GM19438 (cell line): Measurements from ENCODE around the gene HS1BP3.

ENCODE experiments used
- ATAC-seq: cut with Tn5 transposase; IDR thresholded peaks from one replicate; pipeline ENCODE4 v1.9.1; 2021; ENCODE audit warnings: low read depth; ENCODE audit not compliant: unreplicated experiment

Gene HS1BP3

DNA sequence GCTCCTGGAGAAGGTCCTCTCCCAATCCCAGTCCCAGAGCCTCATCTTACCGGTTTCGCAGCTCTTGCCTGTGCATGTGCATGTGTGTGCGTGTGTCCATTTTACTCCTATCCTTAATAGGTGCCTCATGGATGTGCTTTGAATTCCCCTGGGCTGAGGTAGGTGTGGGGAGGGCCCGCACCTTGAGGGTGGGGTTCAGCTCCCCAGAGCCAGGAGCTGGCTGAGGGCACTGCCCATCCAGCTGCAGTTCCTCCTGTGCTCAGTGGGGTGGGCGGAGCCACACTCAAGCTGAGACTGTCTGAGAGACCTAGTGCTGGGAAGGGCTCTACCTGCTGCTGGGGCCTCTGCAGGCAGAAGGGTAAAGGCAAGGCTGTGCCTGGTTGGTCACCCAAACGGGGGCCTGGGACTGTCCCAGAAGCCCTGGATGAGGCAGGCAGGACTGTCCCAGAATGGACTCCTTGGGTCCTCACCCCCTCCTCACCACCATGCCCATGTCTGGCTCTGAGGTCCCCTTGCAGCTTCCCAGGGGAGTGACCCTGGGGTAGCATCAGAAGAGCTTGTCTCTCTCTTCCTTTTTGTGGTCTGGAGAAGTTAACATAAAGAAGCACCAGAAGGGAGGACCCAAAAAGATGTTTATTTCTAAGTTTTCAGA is 24.9 kb upstream of the HS1BP3 start:
- ATAC-seq, result peak; percentile 47

DNA sequence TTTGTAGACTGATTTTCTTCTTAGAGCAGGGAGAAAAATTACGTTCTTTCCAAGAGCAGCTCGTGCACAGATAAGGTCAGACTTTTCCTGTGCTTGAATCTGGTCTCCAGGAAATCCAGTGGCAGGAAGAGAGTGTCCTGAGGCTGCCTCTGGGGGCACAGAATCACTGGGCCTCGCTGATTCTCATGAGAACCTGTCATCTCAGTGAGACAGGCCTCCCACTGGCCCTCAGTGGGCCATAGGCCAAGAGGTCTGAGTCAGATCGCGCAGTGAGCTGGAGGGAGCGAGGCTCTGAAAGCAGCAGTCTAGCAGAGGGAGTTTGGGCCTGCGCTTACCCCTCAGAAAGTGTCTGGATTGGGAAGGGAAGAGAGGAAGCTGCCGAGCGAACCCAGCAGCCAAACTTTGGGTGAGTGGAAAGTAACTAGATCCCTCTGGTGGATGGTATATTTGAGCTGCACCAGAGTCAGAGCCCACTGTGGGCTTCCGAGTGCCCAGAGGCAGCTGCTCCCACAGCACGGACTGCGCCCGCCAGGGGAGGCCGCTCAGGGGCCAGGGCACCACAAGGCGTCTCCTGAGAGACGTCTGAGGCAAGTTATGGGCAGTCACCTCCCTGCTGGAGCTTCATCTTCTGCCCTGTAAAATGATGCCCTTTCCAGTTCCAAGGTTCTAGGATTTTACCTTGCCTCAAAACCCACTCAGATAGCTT is 24.2 kb upstream of the HS1BP3 start:
- no peak for ATAC-seq

DNA sequence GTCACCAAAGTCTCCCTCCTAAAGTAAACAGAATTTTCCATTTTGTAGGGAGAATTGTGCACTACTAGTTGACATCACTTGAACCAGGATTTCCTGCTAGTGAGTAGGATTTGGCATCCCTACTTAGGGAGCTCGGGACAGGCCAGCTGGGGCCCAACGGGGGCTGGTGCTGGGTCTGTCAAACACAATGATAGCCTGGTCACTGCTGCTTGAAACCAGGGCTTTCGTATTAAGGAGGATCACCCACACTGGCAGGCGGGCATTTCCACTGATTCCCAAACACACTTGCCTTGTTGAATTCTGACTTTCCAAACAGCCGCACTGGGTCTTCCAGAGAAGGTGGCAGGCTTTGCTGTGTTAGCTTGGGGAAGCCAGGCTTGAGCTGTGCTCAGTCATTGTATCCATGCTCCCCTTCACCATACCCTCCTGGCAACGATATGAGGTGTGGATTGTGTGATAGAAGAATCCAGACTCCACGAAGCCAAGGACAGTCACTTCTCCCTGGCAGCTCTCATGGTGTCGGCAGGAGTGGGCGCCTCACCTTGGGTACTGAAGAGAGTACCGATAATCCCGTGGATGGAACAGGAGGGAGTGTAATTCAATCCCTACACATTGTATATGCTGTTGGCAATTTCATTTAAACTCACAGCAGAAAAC is 23.5 kb upstream of the HS1BP3 start:
- no peak for ATAC-seq

DNA sequence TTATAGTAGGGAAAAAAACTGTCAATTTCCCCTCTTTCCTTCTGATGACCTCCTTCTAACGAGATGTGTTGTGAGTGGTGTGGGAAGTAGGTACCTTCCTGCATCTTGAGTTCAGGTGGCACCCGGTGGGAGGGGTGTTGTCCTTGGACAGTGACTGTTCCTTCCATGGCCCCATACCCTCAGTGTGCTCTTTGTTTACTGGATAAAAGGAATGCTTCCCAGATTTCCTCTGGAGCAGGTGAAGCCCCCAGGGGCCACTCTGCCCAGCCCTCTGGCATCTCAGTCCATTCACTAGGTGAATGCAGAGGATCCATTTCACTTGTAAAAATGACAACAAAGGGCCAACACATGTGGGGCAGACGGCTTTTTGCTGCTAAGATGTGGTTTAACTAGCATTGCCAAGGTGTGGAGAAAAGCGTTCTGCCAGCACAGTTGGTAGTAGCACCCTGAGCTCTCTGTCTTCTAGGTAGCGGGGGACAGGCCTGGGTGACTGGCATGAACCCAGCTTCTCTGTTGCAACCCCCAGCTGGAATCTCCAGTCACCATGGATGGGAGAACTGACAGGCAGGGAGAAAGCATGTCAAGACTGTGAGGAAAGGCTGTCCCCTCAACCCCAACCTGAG is 22.9 kb upstream of the HS1BP3 start:
- no peak for ATAC-seq

DNA sequence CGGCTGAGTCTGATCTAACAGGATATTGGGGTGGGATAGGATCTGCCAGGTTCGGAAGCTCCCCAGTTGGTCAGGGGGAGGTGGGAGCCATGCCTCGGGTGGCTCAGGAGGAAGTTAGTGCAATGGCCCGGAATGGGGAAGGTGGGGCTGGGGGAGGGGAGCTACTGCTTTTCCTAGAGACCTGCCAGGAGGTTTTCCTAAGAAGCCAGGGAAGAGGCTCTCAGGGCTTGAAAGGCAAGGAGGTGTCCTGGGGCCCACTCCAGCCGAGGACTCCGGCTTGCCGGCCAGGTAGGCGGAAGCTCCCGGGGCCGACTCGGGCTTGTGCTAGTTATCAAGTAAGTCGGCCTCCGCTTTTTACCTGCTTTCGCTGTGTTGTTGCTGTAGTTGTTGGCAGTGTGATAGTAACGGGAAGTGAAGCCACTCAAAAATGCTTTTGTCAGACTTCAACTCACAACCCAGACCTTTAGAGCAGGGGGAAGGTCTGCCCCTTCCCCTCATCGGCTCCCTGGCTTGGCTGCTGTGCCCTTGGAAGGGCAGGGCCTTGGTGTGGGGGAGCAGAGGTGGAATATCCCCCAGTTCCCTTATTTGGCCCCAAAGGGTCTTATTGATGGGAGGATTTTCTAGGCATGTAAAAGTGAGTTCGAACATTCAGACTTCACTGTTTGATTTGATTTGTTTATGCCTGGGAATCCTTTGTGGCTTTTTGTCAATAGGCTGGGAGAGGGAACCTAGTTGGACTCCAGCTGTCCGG is 21.5 kb upstream of the HS1BP3 start:
- no peak for ATAC-seq

DNA sequence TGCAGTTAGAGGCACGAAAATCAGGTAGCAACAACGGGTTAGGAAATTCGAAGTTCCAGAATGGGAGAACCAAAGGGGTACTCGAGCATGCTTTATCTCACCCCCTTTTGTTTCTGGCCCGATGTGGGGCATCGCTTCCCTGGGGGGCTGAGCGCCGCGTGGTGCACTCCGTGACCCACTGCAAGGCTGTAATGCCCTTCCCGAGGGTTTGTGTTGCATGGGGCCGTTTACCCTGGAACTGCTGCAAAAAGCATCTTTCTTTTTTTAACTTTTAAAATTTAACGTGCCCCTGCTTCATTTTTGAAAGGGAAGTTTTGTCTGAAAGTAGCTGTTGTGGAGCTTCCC is 20.8 kb upstream of the HS1BP3 start:
- ATAC-seq, result no peak

DNA sequence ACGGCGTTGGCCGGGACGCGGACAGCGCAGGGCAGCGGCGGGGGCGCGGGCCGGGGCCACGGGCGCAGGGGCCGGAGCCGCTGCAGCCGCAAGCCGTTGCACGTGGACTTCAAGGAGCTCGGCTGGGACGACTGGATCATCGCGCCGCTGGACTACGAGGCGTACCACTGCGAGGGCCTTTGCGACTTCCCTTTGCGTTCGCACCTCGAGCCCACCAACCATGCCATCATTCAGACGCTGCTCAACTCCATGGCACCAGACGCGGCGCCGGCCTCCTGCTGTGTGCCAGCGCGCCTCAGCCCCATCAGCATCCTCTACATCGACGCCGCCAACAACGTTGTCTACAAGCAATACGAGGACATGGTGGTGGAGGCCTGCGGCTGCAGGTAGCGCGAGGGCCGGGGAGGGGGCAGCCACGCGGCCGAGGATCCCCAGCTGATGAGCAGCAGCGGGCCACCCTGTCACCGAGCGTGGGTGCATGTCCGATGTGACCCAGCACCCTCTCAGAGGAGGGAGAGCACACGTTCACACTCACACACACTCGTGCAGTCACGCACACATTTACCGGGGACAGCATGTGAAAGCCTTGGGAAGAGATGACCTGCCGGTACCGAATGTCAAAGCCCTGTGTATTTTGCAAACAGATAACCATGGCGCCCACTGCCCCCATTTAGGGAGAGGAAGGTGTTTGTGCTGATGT is 20.3 kb upstream of the HS1BP3 start:
- no peak for ATAC-seq

DNA sequence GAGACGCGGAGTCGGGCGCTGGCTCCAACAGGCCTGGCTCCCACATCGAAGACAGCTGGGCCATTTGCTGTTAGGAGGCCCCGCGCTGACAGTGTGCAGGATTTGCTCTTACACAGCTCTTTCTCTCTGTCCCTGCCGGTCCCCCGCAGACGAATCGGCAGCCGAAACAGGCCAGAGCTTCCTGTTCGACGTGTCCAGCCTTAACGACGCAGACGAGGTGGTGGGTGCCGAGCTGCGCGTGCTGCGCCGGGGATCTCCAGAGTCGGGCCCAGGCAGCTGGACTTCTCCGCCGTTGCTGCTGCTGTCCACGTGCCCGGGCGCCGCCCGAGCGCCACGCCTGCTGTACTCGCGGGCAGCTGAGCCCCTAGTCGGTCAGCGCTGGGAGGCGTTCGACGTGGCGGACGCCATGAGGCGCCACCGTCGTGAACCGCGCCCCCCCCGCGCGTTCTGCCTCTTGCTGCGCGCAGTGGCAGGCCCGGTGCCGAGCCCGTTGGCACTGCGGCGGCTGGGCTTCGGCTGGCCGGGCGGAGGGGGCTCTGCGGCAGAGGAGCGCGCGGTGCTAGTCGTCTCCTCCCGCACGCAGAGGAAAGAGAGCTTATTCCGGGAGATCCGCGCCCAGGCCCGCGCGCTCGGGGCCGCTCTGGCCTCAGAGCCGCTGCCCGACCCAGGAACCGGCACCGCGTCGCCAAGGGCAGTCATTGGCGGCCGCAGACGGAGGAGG is 19.6 kb upstream of the HS1BP3 start:
- ATAC-seq, result no peak

DNA sequence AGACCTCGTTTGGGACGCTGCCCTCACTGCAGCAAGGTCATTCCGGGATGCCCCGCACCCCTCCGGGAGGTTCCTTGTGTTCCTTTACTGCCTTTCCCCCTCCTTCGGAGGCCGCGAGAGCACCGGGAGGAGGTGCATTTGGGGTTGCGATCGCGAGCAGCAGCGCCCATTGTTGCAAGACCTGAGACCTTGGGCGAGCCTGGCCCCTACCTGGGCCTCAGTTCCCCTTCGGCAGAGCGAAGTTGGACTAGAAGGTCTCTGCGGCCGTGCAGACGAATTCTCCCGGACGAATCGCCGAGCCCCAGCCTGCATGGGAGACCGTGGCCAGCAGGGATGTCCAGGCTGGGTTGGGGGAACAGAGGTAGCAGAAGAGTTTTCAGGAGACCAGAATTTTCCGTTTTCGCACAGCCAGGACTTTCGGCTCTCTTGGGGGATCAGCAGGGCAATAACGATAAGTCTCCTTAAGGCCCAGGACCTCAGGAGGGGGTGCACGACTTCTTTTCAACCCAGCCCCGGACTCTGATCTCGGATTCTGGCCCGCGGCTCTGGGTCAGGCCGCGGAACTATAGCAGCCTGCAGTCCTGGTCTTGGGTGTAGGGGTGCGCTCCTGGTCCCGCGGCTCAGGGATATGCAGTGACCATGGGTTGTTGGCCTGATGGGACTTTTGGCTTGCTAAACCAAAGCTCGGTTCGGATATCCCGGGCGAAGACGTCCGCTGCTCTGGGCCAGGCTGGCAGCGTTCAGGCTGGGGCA is 18.8 kb upstream of the HS1BP3 start:
- ATAC-seq, result no peak

DNA sequence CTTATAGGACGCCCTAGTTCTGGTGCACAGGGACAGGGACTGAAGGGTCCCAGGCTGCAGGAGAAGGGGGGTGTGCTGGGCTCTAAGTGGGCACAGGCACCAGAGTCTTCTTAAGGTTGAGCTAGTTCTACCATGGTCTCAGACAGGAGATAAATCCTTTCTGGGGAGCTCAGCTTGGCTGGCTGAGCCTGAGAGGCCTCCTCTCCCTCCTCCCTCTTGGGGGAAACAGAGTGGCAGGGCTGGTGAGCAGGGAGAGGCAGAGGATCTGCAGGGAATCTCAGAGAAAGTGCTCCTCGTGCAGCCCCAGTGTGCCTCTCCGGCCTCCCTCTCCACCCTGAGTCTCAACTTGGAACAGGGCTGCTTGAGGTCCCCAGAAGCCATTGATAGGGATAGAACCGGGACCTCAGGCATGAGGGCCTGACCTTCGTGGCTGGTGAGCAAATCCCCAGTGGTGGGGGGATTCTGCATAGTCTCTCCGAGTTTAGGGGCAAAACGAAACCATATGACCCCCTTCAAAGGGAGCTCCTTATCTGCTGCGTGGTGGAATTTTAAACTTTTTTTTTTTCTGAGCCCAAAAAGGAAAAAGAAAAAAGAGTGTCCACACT is 18.1 kb upstream of the HS1BP3 start:
- ATAC-seq, result no peak

DNA sequence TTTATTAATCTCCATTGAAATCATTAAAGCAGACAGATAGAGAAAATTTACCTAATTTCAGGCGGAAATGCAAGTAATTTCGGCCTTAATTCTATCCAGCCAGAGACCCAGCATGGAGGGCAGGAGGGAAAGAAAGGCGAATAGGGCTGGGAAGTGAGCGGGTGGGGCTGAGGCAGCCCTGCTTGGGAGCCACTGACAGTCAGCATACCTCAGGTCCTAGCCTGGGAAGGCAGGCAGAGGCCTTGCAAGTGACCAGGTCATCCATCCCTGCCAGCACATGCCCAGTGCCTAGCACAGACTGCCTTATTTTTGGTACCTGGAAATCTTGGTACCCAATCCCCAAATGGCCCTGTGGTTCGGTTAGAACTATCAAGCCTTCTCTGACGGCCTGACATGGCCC is 17.6 kb upstream of the HS1BP3 start:
- ATAC-seq, result no peak

DNA sequence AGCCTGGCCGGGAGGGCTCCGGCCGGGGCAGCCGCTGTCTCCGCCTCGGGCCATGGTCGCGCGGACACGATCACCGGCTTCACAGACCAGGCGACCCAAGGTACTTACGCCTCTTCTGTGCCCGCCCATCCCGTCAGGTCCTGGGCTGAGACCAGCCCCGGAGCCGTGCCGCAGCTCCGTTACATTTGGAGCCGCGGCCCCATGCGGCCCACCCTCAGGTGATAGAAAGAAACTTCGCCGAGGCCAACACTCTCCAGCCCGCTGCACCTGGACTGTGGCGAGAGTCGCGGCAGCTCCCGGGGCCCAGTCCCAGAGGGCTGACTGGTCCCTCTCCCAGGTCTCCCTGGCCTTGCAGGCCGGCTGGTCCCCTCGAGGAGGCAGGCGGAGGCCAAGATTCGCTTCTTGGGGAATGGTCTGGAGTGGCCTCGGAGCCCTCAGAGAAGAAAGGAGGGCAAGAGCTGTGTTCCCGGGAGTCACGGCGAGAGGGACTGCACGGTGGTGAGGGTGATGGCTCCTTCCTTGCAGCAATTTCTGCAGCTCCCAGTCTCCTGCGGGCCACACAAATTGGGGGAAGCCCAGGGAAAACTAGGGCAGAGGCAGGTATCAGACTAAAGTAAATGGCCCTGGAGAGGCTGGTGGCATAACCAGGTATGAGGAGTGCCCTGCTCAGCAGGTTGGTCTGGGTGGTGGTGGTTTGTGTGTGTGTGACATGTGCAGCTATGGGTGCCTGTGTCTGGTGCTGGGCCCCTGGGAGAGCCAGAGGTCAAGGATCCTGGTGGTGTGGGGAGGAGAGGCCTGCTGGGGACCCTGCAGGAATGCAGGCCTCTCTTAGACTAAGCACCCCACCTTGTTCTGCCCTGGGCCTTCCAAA is 16.9 kb upstream of the HS1BP3 start:
- ATAC-seq, result no peak

DNA sequence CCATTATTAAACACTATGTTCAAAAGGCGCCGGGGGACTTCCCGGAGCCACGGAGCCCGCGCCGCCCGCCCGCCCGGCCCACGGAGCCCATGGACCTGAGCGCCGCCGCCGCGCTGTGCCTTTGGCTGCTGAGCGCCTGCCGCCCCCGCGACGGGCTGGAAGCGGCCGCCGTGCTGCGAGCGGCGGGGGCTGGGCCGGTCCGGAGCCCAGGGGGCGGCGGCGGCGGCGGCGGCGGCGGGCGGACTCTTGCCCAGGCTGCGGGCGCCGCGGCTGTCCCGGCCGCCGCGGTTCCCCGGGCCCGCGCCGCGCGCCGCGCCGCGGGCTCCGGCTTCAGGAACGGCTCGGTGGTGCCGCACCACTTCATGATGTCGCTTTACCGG is 16.2 kb upstream of the HS1BP3 start:
- no peak for ATAC-seq

DNA sequence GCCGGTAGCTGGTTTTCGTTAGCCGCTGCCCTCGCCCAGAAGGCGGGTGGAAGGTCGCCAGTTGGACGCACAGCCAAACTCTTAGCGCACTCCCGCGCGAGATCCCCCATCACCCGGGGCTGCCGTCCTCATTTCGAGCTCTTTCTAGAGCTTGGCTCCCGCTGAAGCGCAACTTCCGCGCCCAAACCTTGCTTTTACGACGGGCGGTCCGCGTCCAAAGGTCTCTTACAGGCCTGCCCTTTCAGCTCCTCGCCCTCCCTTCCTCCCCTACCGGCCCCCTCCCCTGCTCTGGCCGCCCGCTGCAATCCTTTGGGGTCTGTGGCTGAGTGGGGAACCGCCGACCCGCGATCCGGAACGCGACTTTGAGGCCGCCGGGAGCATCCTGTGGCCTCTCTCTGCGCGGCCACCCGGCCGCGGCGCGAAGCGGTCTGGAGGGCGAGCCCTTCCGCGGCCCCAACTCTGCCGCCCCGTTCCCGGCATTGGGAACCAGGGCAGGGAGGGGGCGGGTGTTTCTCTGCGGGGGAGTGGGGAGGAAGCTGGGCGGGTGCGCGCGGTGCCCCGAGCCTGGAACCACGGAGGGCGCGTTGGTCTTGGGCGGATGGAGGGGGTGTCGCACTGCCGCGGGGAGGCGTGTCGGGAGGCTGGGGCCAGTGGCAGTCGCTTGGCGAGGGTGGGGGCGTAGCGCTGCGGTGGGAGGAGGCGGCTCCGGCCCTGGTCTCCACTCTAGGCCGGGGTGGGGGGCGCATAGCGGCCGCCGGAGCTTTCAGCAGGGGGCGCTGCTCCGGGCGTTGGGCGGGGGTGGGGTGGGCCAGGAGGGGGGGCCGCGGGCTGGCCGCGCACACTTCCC is 15.6 kb upstream of the HS1BP3 start, which contains the start of gene GDF7:
Gene GDF7, plus strand, starts transcription at position 841 of the 847 bp plus-strand sequence. CDS start 96 bp downstream, outside the sequence.
- no peak for ATAC-seq

DNA sequence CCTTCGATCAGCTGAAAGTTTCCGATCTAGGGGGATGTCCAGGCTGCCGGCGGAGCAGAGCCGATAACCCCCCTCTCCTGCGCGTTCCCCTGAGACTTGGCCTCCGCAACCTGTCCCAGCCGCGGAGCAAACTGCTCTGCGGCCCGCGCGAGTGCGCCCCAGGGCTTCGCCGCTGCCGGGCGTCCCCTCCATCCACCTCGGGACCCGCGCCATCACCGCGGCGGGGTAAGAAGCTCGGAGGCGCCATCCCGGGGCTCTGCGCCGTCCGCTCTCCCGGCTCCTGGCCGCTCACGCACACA is 15.1 kb upstream of the HS1BP3 start:
- ATAC-seq, result no peak

DNA sequence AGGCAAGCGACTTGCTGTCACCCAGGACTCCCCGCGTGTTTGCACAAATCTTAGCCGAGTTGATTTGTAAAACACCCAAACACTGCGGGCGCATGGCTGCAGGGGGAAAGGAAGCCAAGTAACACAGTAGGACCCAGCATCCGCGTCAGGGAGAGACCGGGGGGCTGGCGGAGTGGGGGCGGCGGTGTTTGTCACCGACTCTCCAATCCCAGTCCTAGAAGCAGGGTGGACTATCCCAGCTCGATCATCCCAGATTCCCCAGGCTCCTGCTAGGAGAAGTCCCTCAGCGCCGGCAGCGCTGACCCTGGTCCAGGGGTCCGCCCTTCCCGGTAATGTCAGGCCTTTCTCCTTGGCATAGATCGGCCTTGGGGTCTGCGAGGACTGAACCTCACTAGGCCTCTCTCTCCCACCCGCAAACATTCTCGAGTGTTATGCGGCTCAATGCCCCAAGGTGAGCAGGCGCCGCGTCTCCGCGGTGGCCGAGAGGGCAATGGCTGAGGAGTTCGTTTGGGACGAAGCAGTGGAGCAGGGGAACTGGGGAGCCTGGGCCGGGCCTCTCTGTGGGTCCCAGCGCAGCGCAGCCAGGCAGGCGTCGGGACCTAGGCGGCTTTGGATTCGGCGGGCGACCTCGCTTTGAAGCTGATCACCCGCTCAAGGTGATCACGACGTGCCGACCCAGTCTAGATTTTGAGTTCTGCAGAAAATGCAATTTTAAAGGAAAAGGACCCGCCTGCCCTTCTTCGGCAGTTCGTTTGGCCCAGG is 14.5 kb upstream of the HS1BP3 start:
- no peak for ATAC-seq
